B cell (primary cell): Measurements from ENCODE around the gene DNAJC8.

Experiments used
- EZH2 ChIP-seq: IDR thresholded peaks from 2 replicates; pipeline ENCODE4 v1.6.1; 2012; ENCODE audit warnings: borderline replicate concordance, low read depth, mild to moderate bottlenecking, moderate library complexity, low read length; ENCODE audit not compliant: insufficient read depth, poor library complexity, severe bottlenecking
- TF ChIP-seq, protein P1 (sequence below): fragments of 200-600 bp; IDR thresholded peaks from one replicate; pipeline ENCODE4 v1.8.0; 2022; ENCODE audit warnings: antibody characterized with exemption, mild to moderate bottlenecking

GRCh38 chr1:28160782-28161266 lies 72.0 kb downstream of the DNAJC8 start:
- TF ChIP-seq EZH2: no peak
- TF ChIP-seq, protein P1, sequence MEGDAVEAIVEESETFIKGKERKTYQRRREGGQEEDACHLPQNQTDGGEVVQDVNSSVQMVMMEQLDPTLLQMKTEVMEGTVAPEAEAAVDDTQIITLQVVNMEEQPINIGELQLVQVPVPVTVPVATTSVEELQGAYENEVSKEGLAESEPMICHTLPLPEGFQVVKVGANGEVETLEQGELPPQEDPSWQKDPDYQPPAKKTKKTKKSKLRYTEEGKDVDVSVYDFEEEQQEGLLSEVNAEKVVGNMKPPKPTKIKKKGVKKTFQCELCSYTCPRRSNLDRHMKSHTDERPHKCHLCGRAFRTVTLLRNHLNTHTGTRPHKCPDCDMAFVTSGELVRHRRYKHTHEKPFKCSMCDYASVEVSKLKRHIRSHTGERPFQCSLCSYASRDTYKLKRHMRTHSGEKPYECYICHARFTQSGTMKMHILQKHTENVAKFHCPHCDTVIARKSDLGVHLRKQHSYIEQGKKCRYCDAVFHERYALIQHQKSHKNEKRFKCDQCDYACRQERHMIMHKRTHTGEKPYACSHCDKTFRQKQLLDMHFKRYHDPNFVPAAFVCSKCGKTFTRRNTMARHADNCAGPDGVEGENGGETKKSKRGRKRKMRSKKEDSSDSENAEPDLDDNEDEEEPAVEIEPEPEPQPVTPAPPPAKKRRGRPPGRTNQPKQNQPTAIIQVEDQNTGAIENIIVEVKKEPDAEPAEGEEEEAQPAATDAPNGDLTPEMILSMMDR: no peak
